ENCODE measurements around the gene GGCX.
"Not testable (repeated sequence)": the region's sequence is repeated elsewhere in the genome, so short reads cannot be mapped to it uniquely, and the experiment has no call there.

Gene GGCX

GRCh38 chr2:85560812-85561279 is 447 bp downstream of the GGCX start:
- no peak for DNase-seq

- DNase-seq: not testable (repeated sequence)
Observed at GRCh38 chr2:85560403-85560726, 928 bp downstream of the GGCX start.

GRCh38 chr2:85558160-85558559 is 3.1 kb downstream of the GGCX start:
- no peak for DNase-seq

- no peak for DNase-seq
Observed at GRCh38 chr2:85557130-85557529, 4.2 kb downstream of the GGCX start.

- no peak for DNase-seq
Observed at GRCh38 chr2:85554980-85555612, 6.2 kb downstream of the GGCX start.

GRCh38 chr2:85553184-85553583 is 8.1 kb downstream of the GGCX start:
- DNase-seq: no peak

GRCh38 chr2:85551698-85552678 is 9.3 kb downstream of the GGCX start:
- DNase-seq: peak; percentile 68

- DNase-seq: no peak
Observed at GRCh38 chr2:85550486-85550885, 10.8 kb downstream of the GGCX start.

- DNase-seq: no peak
Observed at GRCh38 chr2:85549826-85550225, 11.5 kb downstream of the GGCX start.

- DNase-seq: no peak
Observed at GRCh38 chr2:85549095-85549494, 12.2 kb downstream of the GGCX start.

- no peak for DNase-seq
Observed at GRCh38 chr2:85548608-85548900, 12.7 kb downstream of the GGCX start.

GRCh38 chr2:85547859-85548607 is 13.3 kb downstream of the GGCX start:
- no peak for DNase-seq

- no peak for DNase-seq
Observed at GRCh38 chr2:85547089-85547858, 14.0 kb downstream of the GGCX start.

- DNase-seq: no peak
Observed at GRCh38 chr2:85545780-85546240, 15.5 kb downstream of the GGCX start.

- not testable (repeated sequence) for DNase-seq
Observed at GRCh38 chr2:85544915-85545779, 16.1 kb downstream of the GGCX start.

- DNase-seq: peak; percentile 60
Observed at GRCh38 chr2:85544254-85544691, 17.0 kb downstream of the GGCX start.

- no peak for DNase-seq
Observed at GRCh38 chr2:85542777-85543176, 18.5 kb downstream of the GGCX start.

- DNase-seq: no peak
Observed at GRCh38 chr2:85541753-85542457, 19.4 kb downstream of the GGCX start.

GRCh38 chr2:85541262-85541661 is 20.0 kb downstream of the GGCX start:
- no peak for DNase-seq

- DNase-seq: peak; percentile 42
Observed at GRCh38 chr2:85540133-85540648, 21.1 kb downstream of the GGCX start.
